CD4-positive, alpha-beta T cell treated with Interleukin-17A for 1 hour (primary cell): ENCODE measurements around the gene DYNLT1.
"Not testable (repeated sequence)": the region's sequence is repeated elsewhere in the genome, so short reads cannot be mapped to it uniquely, and the experiment has no call there.

ENCODE experiments used
- DNase-seq: peaks from one replicate; pipeline ENCODE4 v3.0.0-alpha.2; 2020

DYNLT1 gene

GRCh38 chr6:158644231-158645063 lies at the start of gene DYNLT1:
Gene DYNLT1, minus strand, starts transcription at chr6:158644743. Its CDS starts 35 bp downstream, at chr6:158644708.
- peak; percentile 89 for DNase-seq

DNA sequence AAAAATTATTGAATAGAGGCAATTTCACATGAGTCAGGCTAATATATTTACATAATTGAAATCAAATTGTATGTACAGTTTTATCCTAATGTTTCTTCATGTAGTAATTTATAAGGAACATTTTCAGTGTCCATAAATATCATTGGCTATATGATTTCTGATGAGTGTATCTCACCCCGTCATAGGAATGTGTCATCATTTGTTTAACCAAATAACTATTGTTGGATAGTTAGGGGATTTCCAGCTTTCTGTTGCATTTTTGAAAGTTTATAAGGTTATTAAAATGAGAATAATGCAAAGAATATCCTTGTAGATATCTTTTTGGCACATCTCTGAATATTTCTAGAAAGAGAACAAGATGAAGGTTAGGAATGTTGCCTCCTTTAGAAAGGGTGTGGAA lies 44.3 kb upstream of the DYNLT1 start:
- DNase-seq: peak; percentile 55

DNA sequence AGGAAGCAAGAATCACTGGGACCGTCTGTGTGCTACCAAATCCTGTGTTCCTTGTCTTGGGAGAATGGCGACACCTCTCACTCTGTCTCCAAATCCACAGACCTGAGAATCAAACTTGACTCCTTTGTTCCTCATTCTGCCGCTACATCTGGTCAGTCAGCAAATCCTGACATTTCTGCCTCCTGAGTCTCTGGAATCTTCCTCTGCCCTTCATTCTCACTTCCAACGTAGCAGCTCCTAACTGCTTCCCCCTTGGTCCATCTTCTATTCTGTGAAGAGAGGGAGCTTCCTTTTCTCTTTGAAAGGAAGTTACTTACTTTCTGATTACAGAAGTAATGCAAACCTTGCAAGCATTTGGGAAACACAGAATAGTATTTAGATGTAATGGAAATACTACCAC lies 43.0 kb upstream of the DYNLT1 start:
- no peak for DNase-seq

DNA sequence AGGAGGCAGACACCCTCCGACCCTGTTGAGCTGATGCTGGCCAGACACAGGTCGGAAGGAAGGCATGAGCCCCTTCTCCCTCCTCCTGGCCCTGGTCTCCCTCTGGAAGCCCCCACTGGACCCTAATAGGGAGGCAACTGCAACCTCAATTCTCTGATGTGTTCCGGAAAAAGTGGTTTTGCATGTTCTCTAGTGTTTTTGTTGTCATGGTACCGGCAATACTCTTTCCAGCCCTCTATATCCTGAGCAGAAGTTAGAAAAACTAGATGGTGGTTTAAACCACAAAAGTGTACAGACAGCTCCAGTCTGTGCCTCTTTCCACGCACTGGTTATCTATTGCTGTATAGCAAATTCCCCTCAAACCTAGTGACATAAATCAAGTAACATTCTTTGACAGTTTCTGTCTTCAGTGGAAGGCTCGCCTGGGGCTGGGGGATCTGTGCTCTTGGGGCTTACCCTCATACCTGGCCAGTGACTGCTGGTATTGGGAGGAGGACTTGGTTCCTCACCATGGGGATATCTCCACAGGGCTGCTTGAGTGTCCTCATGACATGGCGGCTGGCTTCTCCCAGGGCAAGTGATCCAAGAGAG lies 42.3 kb upstream of the DYNLT1 start:
- DNase-seq: peak; percentile 89

- DNase-seq: no peak
These were observed 41.8 kb upstream of the DYNLT1 start for GRCh38 chr6:158686311-158686710.

DNA sequence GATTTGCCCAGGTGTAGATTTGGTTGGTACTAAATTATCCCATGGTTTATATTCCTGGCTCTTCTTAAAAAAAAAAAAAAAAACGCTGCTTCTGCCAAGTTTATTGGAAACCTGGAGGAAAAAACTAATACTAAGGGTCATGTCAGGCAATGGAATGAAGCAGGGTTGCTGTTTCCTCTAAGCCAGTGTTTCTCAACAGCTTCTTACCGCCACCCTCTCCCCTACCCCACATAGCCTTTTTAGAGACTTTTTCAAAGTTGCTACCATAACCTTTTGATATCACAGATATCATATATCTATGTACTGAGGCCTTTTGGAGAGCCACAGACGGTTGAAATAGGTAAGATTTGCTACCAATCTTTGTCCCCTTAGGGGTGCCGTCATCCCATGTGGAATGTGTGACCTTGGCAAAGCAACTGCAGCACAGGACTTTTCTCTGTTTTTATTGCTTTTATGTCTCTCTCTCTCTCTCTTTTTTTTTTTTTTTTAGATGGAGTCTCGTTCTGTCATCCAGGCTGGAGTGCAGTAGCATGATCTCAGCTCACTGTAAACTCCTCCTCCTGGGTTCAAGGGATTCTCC lies 40.3 kb upstream of the DYNLT1 start:
- DNase-seq: no peak

- no peak for DNase-seq
These were observed 39.8 kb upstream of the DYNLT1 start for GRCh38 chr6:158684311-158684710.

- no peak for DNase-seq
These were observed 35.9 kb upstream of the DYNLT1 start for GRCh38 chr6:158680481-158680880.

DNA sequence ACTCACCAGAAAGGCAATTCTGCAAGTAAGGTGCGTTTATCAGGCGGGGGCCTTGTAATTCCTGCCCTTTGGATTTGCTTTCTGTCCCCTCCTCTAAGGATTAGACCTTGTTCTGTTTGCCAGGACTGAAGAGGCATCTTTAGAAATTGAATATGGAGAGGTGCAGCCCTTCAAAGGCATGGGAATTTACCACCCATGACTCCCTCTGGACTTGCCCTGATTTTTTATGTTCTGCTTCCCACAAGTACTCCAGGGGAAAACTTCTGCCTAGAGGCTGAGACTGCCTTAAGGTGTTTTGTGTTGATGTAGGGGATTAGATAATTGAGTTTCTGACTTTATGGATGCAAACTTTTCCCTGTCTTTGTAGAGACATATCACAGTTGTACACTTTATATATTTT lies 35.5 kb upstream of the DYNLT1 start:
- no peak for DNase-seq

DNA sequence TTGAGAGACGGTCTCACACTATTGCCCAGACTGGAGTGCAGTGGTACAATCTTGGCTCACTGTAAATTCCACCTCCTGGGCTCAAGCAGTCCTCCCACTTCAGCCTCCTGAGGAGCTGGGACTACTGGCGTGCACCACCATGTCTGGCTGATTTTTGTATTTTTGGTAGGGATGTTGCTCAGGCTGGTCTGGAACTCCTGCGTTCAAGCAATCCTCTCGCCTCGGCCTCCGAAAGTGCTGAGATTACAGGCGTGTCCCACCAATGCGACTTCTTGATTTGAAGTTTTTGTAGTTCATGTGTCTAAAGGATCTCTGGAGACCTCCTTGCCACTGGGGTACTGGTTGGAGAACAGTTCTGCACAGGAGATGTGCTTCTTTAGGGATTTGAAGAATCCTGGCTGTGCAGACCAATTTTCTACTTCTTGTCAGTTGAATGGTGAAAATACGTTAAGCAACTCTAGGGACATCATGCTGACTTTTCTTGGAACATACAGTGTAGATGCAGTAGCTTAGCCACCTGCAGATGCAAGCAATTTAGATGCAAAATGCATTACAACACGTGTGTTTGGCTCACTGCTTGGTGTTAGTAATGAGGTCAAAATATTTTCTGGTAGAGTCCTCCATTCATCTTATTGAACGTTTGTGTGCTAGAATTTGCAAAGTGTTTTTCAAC lies 33.5 kb upstream of the DYNLT1 start:
- DNase-seq: no peak

GRCh38 chr6:158677094-158677493 lies 32.6 kb upstream of the DYNLT1 start:
- DNase-seq: not testable (repeated sequence)

DNA sequence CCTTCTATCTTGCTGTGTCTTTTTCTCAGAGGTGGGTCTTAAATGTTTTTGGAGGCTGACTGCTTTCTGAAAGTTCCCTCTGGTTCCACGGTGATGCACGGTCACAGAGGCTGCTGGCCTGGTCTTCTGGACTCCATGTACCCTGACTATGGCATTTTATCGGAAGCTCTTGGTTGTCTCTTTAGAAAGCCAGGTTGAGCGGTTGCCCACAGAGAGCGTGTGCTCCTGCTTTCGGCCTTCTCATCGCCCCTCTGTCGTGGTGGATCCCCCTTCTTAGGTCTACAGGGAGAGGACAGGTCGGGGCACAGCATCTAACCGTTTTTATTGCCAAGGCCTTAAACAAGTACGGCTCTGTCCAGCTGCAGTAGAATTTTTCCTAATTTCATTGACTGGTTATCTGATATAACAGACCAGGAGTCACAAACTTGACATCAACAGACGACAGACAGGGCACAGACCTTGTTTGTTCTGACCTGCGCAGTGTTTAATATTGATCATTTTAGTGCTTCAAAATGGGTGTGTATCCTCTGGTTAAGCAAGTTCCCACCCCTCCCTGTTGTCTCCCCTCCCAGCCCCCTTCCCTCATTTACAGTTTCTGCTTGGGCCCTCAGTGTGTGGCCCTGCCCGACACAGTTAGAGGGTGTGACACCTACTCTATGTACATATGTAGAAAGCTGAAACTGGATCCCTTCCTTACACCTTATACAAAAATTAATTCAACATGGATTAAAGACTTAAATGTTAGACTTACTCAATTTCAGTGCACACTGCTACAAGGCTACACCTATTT lies 30.0 kb upstream of the DYNLT1 start:
- DNase-seq: no peak

DNA sequence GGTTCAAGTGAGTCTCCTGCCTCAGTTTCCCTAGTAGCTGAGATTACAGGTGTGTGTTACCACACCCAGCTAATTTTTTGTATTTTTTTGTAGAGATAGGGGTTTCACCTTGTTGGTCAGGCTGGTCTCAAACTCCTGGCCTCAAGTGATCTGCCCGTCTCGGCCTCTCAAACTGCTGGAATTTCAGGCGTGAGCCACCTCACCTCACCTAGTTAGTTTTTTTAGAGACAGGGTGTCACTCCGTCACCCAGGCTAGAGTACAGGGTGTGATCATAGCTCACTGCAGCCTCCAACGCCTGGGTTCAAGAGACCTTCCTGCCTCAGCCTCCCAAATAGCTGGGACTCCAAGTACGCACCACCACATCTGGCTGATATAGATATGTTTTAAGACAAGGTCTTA lies 28.2 kb upstream of the DYNLT1 start:
- no peak for DNase-seq

DNA sequence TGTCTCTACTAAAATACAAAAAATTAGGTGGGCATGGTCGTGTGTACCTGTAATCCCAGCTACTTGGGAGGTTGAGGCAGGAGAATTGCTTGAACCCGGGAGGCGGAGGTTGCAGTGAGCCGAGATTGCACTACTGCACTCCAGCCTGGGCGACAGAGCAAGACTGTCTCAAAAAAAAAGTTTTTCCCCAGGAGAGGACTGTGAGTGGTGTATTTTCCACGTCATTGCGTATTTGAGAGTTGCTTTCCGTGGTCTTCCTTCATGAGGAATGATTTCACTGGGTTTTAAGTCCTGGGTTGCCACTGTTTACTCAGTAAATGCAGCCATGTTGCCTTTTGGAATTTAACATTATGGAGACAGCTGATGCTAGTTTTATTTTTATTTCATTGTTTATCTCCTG lies 27.6 kb upstream of the DYNLT1 start:
- DNase-seq: not testable (repeated sequence)

- DNase-seq: no peak
These were observed 24.8 kb upstream of the DYNLT1 start for GRCh38 chr6:158669145-158670035.

- no peak for DNase-seq
These were observed 24.2 kb upstream of the DYNLT1 start for GRCh38 chr6:158668707-158669103.

DNA sequence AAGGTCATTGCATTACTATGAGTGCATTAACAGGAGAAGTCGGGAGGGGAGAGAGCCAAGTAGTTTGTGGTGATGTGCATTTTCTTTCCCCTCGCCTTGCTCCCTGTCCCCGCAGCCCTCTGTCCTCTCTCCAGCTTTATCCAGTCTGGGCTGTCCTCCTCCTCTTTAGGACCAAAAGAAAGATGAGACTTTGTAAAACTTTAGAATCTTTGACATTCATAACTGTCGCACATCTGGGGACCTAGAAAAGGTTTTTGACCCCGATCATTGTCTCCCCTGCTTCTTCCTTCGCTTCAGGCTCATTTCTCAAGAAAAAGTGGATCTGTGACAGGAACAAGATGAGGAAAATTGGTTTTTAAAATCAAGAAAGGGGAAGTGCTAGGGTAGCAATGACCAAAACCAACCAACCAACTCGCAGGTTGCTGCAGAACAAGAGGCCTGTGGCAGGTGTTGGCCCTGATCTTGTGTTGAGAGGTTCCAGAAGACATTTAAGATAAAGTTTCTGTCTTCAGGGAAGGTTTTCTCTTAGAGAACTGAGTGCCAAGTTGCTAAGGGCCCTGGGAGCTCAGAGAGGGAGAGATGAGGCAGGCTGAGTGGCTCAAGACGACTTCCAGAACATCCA lies 22.9 kb upstream of the DYNLT1 start:
- no peak for DNase-seq

DNA sequence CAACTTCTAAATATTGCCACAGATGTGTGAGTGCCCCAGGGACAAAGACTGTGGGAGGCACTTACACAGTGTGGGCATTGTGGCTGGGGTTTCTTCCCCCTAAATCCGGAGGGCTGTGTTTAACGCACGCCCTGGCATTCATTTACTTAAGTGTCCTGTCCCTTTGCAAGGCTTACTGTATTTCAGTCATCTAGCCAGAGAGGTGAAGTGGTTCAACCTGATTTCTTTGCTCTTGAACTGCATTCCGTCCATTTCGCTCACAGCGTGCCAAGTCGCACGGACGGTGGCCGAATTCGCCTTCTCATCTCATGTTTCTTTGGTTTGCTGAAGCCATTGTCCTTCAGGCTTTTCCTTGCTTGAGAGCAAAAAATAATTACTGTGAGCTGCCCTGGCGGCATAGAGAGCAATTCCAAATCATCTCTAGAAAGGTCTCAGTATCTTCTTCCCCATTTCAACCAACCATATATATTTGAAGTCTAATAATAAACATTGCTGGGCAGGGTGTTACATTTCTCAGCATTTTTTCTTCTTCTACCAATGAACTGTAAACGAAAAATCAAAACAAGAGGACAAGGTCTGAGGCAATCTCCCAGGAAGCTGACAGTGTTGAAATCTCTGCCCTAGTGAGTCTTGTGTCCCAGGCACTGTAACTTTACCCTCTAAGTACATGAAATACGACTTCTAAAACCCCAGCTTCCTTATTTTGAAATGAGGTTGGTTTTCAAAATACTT lies 22.3 kb upstream of the DYNLT1 start:
- DNase-seq: no peak

DNA sequence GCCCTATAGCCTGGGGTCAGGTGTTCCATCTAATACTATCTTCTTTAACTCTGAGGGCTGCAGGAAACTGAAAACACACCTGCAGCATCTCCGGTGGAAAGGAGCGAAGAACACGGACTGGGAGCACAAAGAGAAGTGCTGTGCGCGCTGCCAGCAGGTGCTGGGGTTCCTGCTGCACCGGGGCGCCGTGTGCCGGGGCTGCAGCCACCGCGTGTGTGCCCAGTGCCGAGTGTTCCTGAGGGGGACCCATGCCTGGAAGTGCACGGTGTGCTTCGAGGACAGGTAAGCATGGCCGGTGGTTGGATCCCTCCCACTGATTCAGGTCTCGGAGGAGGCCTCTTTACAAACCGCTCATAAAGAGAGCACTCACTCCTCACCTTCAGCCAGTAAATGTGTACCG lies 20.8 kb upstream of the DYNLT1 start:
- DNase-seq: no peak

DNA sequence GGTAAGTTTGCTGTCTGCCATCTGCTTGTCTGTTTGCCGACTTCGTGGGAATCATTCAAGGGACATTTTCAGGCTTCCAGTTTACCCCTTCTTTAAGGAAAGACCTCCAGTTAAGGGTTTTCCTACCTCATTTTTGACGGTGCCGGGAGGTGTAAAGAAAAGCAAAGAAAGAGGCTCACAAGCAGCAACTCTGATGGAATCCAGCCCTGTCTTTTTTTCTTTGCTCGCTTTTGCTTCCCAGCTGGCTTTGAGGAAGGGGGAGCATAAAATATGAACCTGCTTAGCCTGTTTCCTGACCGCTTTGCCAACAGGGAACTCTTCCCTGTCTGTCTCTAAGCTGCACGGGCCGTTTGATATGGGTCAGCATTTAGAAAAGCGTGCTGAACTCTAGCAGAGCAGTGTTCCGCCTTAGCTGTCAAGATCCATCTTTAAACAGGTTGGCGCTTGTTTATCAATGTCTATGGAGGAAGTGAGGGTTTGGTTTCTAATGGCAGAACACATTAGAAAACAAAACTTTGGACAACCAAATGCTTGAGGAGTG lies 19.2 kb upstream of the DYNLT1 start:
- no peak for DNase-seq
